ENCODE data around the gene ASB1. TPM values are rescaled to one million over a fixed set of nuclear protein-coding genes. Genes with fewer than 3 reads are reported as not detected.

The ASB1 gene
- total RNA-seq, 2 donors from 2014 or later: 11.9 to 27.8 TPM

DNA sequence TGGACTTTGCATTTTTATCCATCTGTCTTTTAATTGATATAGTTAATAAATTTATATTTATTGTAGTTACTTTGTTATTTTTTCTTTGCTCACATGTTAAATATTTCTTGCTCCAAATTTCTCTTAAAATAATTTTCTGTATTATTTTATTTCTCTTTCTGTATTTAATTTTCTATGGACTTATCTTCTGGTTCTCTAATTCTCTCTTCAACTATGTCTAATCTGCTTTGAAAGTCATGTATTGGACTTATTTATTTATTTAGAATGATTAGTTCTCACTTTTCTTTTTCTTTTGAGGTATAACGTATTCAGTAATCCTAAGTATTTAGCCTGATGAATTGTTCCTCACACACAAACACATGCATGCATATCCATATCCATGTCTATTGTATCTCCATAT, 53.1 kb downstream of the ASB1 start:
- no peak for DNase-seq (ENCODE audit: low spot score)
- intact Hi-C loops (cut with DNase I): no loop called here
- Histone ChIP-seq H3K27ac (no peak overlapping the region), H3K4me3 (no peak overlapping the region), H3K36me3 (no peaks in the 10 kb centered on the region), H3K27me3 (replicated peaks; ENCODE audit: insufficient read depth) (no peaks in the 10 kb centered on the region), H3K9me3 (no peaks in the 10 kb centered on the region), H3K4me1 (replicated peaks) (no peaks in the 10 kb centered on the region)
- TF ChIP-seq POLR2AphosphoS5 (IDR thresholded peaks at IDR 0.05) (no peak), POLR2A (IDR thresholded peaks at IDR 0.05) (no peak)
- TF ChIP-seq, protein P1, sequence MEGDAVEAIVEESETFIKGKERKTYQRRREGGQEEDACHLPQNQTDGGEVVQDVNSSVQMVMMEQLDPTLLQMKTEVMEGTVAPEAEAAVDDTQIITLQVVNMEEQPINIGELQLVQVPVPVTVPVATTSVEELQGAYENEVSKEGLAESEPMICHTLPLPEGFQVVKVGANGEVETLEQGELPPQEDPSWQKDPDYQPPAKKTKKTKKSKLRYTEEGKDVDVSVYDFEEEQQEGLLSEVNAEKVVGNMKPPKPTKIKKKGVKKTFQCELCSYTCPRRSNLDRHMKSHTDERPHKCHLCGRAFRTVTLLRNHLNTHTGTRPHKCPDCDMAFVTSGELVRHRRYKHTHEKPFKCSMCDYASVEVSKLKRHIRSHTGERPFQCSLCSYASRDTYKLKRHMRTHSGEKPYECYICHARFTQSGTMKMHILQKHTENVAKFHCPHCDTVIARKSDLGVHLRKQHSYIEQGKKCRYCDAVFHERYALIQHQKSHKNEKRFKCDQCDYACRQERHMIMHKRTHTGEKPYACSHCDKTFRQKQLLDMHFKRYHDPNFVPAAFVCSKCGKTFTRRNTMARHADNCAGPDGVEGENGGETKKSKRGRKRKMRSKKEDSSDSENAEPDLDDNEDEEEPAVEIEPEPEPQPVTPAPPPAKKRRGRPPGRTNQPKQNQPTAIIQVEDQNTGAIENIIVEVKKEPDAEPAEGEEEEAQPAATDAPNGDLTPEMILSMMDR (IDR thresholded peaks at IDR 0.05): no peak
- WGBS: 90% methylated on average over 1 of the region's 1 CpG

DNA sequence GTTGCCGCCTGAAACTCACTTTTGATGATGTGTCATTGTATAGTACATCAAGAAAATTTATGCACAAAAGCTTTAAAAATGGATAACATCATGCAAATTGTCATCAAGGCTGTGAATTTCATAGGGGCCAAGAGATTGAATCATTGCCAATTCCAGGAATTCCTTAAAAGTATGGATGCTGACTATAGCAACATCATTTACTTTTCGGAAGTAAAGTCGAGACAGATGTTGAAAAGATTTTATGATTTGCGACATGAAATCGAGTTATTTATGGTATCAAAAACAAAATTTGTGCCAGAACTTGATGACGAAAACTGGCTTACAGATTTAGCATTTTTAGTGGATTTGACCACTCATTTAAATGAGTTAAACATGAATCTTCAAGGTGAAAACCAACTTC, 56.3 kb downstream of the ASB1 start:
- no peak overlapping the region for H3K4me3 ChIP-seq
- no peaks in the 10 kb centered on the region for H3K27me3 ChIP-seq (replicated peaks; ENCODE audit: insufficient read depth)
- DNase-seq (ENCODE audit: low spot score): no peak
- no peaks in the 10 kb centered on the region for H3K36me3 ChIP-seq
- intact Hi-C loops (cut with DNase I): no loop called here
- TF ChIP-seq POLR2AphosphoS5 (IDR thresholded peaks at IDR 0.05) (no peak), POLR2A (IDR thresholded peaks at IDR 0.05) (no peak)
- TF ChIP-seq, protein P1 (IDR thresholded peaks at IDR 0.05): no peak
- H3K9me3 ChIP-seq: no peaks in the 10 kb centered on the region
- H3K4me1 ChIP-seq (replicated peaks): no peaks in the 10 kb centered on the region
- WGBS: 79% methylated on average over 6 of the region's 6 CpGs
- H3K27ac ChIP-seq: no peak overlapping the region

DNA sequence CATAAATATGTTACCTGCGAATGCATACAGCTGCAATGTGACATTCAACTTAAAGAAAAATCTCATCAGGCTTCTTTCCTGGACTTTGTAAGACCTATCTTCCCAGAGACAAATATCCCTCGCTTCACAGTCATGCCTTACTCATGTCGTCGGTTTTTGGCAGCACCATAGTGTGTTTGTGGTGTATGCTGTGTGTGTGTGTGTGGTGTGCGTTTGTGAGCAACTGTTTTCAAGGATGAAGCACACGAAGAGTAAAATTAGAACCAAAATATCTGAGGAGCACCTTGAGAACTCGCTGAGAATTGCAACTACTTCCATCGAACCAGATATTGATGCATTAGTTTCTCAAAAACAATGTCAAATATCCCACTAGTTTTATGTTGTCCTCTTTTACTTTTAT, 56.9 kb downstream of the ASB1 start:
- no peak overlapping the region for H3K27ac ChIP-seq
- intact Hi-C loops (cut with DNase I): no loop called here
- DNase-seq (ENCODE audit: low spot score): no peak
- H3K4me3 ChIP-seq: no peak overlapping the region
- no peak for TF ChIP-seq POLR2A (IDR thresholded peaks at IDR 0.05)
- no peak for TF ChIP-seq POLR2AphosphoS5 (IDR thresholded peaks at IDR 0.05)
- TF ChIP-seq, protein P1 (IDR thresholded peaks at IDR 0.05): no peak
- WGBS: 72% methylated on average over 8 of the region's 8 CpGs
- no peaks in the 10 kb centered on the region for H3K9me3 ChIP-seq
- no peaks in the 10 kb centered on the region for H3K36me3 ChIP-seq
- no peaks in the 10 kb centered on the region for H3K4me1 ChIP-seq (replicated peaks)
- H3K27me3 ChIP-seq (replicated peaks; ENCODE audit: insufficient read depth): no peaks in the 10 kb centered on the region

DNA sequence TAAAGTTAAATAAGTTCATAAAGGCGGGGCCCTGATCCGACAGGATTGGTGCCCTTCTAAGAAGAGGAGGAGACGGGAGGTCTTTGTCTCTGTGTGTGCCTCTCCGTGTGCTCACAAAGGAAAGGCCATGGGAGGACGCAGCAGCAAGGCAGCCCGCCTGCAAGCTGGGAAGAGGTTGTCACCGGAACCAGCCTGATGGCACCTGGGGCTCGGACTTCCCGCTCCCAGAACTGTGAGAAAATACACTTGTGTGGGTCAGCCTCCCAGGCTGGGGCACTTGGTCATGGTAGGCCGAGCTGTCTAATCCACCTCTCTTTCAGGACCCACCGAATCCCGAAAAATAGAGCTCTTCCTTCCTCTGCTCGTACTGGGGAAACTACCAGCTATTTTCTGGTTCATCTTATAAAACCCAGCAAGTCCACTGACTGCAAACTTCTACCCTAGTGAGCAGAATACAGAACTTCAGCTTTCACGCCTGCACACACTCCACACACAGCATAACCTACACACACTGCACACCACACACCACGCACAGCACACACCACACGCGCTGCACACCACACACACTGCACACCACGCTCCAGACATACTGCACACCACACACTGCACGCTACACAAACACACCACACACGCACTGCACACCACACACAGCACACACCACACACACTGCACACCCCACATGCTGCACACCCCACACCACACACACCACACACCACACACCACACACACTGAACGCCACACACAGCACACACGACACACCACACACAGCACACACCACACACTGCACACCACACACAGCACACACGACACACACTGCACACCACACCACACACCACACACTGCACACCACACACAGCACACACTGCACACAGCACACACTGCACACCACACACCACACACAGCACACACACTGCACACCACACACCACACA, 58.1 kb downstream of the ASB1 start:
- Histone ChIP-seq H3K36me3 (no peaks in the 10 kb centered on the region), H3K4me3 (no peak overlapping the region), H3K9me3 (no peaks in the 10 kb centered on the region), H3K27ac (no peak overlapping the region), H3K27me3 (replicated peaks; ENCODE audit: insufficient read depth) (no peaks in the 10 kb centered on the region), H3K4me1 (replicated peaks) (no peaks in the 10 kb centered on the region)
- no peak for DNase-seq (ENCODE audit: low spot score)
- TF ChIP-seq POLR2AphosphoS5 (IDR thresholded peaks at IDR 0.05) (no peak), POLR2A (IDR thresholded peaks at IDR 0.05) (no peak)
- TF ChIP-seq, protein P1 (IDR thresholded peaks at IDR 0.05): no peak
- 94% methylated on average over 23 of the region's 23 CpGs for WGBS
- intact Hi-C loops (cut with DNase I): no loop called here
